Subcutaneous abdominal adipose tissue (tissue), 5 donors: ENCODE measurements around the gene PRSS21.

Experiments
- H3K27ac ChIP-seq: one replicate; pipeline ENCODE4 v1.7.0; 2013; ENCODE audit warnings: low read depth, mild to moderate bottlenecking, inconsistent platforms, low read length, moderate library complexity
- H3K27me3 ChIP-seq, 5 donors: one replicate each; pipeline ENCODE4 v1.7.0; 2013; ENCODE audit warnings: low read length in 5 of 5, inconsistent platforms in 1 of 5; ENCODE audit not compliant: control insufficient read depth in 5 of 5, insufficient read depth in 4 of 5
- H3K36me3 ChIP-seq, 5 donors: one replicate each; pipeline ENCODE4 v1.7.0; 2013; ENCODE audit warnings: low read length in 5 of 5; ENCODE audit not compliant: control insufficient read depth in 5 of 5, insufficient read depth in 5 of 5
- H3K4me1 ChIP-seq, 5 donors: one replicate each; pipeline ENCODE4 v1.7.0; 2013; ENCODE audit warnings: low read length in 5 of 5, mild to moderate bottlenecking in 3 of 5, moderate library complexity in 1 of 5; ENCODE audit not compliant: control insufficient read depth in 5 of 5, insufficient read depth in 5 of 5
- H3K4me3 ChIP-seq, 5 donors: one replicate each; pipeline ENCODE4 v1.7.0; 2013; ENCODE audit warnings: low read length in 5 of 5, low read depth in 1 of 5
- H3K9ac ChIP-seq, 5 donors: one replicate each; pipeline ENCODE4 v1.7.0; 2013; ENCODE audit warnings: low read length in 5 of 5, mild to moderate bottlenecking in 4 of 5, moderate library complexity in 3 of 5
- H3K9me3 ChIP-seq, 5 donors: one replicate each; pipeline ENCODE4 v1.7.0; 2013; ENCODE audit warnings: low read length in 5 of 5; ENCODE audit not compliant: control insufficient read depth in 5 of 5
- donor health status: healthy.
- donor health status: healthy.
- donor health status: healthy.
- donor health status: healthy.
- donor health status: healthy.

The PRSS21 gene

GRCh38 chr16:2831203-2831602, 14.2 kb downstream of the PRSS21 start:
- Histone ChIP-seq H3K27me3 (peaks cover 13 to 37% (median 34%) of the 10 kb centered on the region in 5 donors), H3K4me1 (peaks cover 0 to 12% (median 0%) of the 10 kb centered on the region in 5 donors), H3K9ac (no peak overlapping the region), H3K9me3 (no peaks in the 10 kb centered on the region), H3K4me3 (no peak overlapping the region), H3K27ac (no peak overlapping the region), H3K36me3 (no peaks in the 10 kb centered on the region)

- no peaks in the 10 kb centered on the region for H3K36me3 ChIP-seq
- H3K9me3 ChIP-seq = no peaks in the 10 kb centered on the region
- no peak overlapping the region for H3K27ac ChIP-seq
- no peak overlapping the region for H3K9ac ChIP-seq
- peaks cover 0 to 12% (median 0%) of the 10 kb centered on the region in 5 donors for H3K4me1 ChIP-seq
- no peak overlapping the region for H3K4me3 ChIP-seq
- H3K27me3 ChIP-seq = peaks cover 16 to 41% (median 37%) of the 10 kb centered on the region in 5 donors
Observed at GRCh38 chr16:2833776-2834175, 16.7 kb downstream of the PRSS21 start.

- no peak overlapping the region for H3K27ac ChIP-seq
- no peaks in the 10 kb centered on the region for H3K9me3 ChIP-seq
- peaks cover 14 to 44% (median 36%) of the 10 kb centered on the region in 5 donors for H3K27me3 ChIP-seq
- H3K4me1 ChIP-seq = peaks cover 0 to 11% (median 0%) of the 10 kb centered on the region in 5 donors
- no peak overlapping the region for H3K4me3 ChIP-seq
- H3K9ac ChIP-seq = no peak overlapping the region
- no peaks in the 10 kb centered on the region for H3K36me3 ChIP-seq
Observed at GRCh38 chr16:2834968-2835367, 17.9 kb downstream of the PRSS21 start.

GRCh38 chr16:2835638-2836493, 18.8 kb downstream of the PRSS21 start:
- Histone ChIP-seq H3K4me3 (no peak overlapping the region), H3K9me3 (no peaks in the 10 kb centered on the region), H3K27me3 (peaks cover 14 to 46% (median 36%) of the 10 kb centered on the region in 5 donors), H3K36me3 (no peaks in the 10 kb centered on the region), H3K27ac (no peak overlapping the region), H3K4me1 (peaks cover 0 to 9% (median 0%) of the 10 kb centered on the region in 5 donors), H3K9ac (no peak overlapping the region)

GRCh38 chr16:2836646-2837508, 19.8 kb downstream of the PRSS21 start:
- no peaks in the 10 kb centered on the region for H3K9me3 ChIP-seq
- no peak overlapping the region for H3K9ac ChIP-seq
- H3K27me3 ChIP-seq = peaks cover 14 to 36% (median 31%) of the 10 kb centered on the region in 5 donors
- H3K4me3 ChIP-seq = no peak overlapping the region
- H3K27ac ChIP-seq = no peak overlapping the region
- H3K4me1 ChIP-seq = peaks cover 0 to 16% (median 3%) of the 10 kb centered on the region in 5 donors
- H3K36me3 ChIP-seq = no peaks in the 10 kb centered on the region

- Histone ChIP-seq H3K4me3 (no peak overlapping the region), H3K36me3 (no peaks in the 10 kb centered on the region), H3K27me3 (peaks cover 8 to 28% (median 24%) of the 10 kb centered on the region in 5 donors), H3K4me1 (peaks cover 0 to 25% (median 12%) of the 10 kb centered on the region in 5 donors), H3K9me3 (no peaks in the 10 kb centered on the region), H3K27ac (no peak overlapping the region), H3K9ac (no peak overlapping the region)
Observed at GRCh38 chr16:2838928-2839327, 21.9 kb downstream of the PRSS21 start.

GRCh38 chr16:2839650-2840450, 22.8 kb downstream of the PRSS21 start:
- Histone ChIP-seq H3K9ac (no peak overlapping the region), H3K36me3 (no peaks in the 10 kb centered on the region), H3K27me3 (peaks cover 8 to 28% (median 24%) of the 10 kb centered on the region in 5 donors), H3K27ac (no peak overlapping the region), H3K4me1 (peaks cover 0 to 25% (median 12%) of the 10 kb centered on the region in 5 donors), H3K4me3 (no peak overlapping the region), H3K9me3 (no peaks in the 10 kb centered on the region)

GRCh38 chr16:2840914-2841313, 23.9 kb downstream of the PRSS21 start:
- Histone ChIP-seq H3K4me3 (no peak overlapping the region), H3K36me3 (no peaks in the 10 kb centered on the region), H3K9me3 (no peaks in the 10 kb centered on the region), H3K27me3 (peaks cover 8 to 28% (median 21%) of the 10 kb centered on the region in 5 donors), H3K4me1 (peaks cover 0 to 21% (median 12%) of the 10 kb centered on the region in 5 donors), H3K9ac (no peak overlapping the region), H3K27ac (no peak overlapping the region)

GRCh38 chr16:2841606-2842339, 24.7 kb downstream of the PRSS21 start:
- H3K27me3 ChIP-seq = peaks cover 5 to 25% (median 14%) of the 10 kb centered on the region in 5 donors
- peak overlapping the region; percentile 43 to 63 (median 46) for H3K4me3 ChIP-seq
- H3K9me3 ChIP-seq = no peaks in the 10 kb centered on the region
- H3K4me1 ChIP-seq = peaks cover 0 to 18% (median 12%) of the 10 kb centered on the region in 5 donors
- peak overlapping the region in 1 of 5 donors; percentile 1 for H3K9ac ChIP-seq
- H3K36me3 ChIP-seq = no peaks in the 10 kb centered on the region
- H3K27ac ChIP-seq = no peak overlapping the region
